PC-3 (cell line): ENCODE data around the gene ERRFI1.

Source experiments
- CTCF ChIP-seq: fragments of 300-600 bp; sonication (generic); conservative IDR thresholded peaks from 2 replicates; pipeline ENCODE4 v1.5.1; 2017; ENCODE audit warnings: antibody characterized with exemption, low read depth, mild to moderate bottlenecking, low read length
- EZH2 ChIP-seq: fragments of 300-600 bp; sonication (generic); IDR thresholded peaks from one replicate; pipeline ENCODE4 v1.6.1; 2017; ENCODE audit warnings: antibody characterized with exemption, mild to moderate bottlenecking, low read length; ENCODE audit not compliant: unreplicated experiment
- EZH2phosphoT487 ChIP-seq: fragments of 300-600 bp; sonication (generic); IDR thresholded peaks from 2 replicates; pipeline ENCODE4 v1.6.1; 2018; ENCODE audit warnings: mild to moderate bottlenecking, antibody characterized with exemption, low read length, borderline replicate concordance

GRCh38 chr1:8018492-8019228 lies 7.4 kb downstream of the ERRFI1 start:
- TF ChIP-seq CTCF (no peak), EZH2 (no peak), EZH2phosphoT487 (no peak)
